Hematopoietic multipotent progenitor cell treated with erythropoietin and hydrocortisone succinate and interleukin-3 and kit ligand, for 17 days (in vitro differentiated cells): Measurements from ENCODE around the gene TAS2R20.
"Not testable (repeated sequence)": the region's sequence is repeated elsewhere in the genome, so short reads cannot be mapped to it uniquely, and the experiment has no call there.

Source experiments
- DNase-seq: peaks from one replicate; pipeline ENCODE4 v3.0.0-alpha.2; 2015; ENCODE audit warnings: low spot score

The TAS2R20 gene

GRCh38 chr12:10998204-10998603, at the start of gene TAS2R20:
TSS of gene TAS2R20 (minus strand) at chr12:10998304. CDS start at chr12:10997875, 429 bp downstream.
- no peak for DNase-seq

- DNase-seq, result not testable (repeated sequence)
Observed at GRCh38 chr12:11041366-11041765, 43.3 kb upstream of the TAS2R20 start.

- no peak for DNase-seq
Observed at GRCh38 chr12:11040162-11040561, 42.1 kb upstream of the TAS2R20 start.

- no peak for DNase-seq
Observed at GRCh38 chr12:11039171-11039570, 41.1 kb upstream of the TAS2R20 start.

- not testable (repeated sequence) for DNase-seq
Observed at GRCh38 chr12:11033959-11034358, 35.9 kb upstream of the TAS2R20 start.

GRCh38 chr12:11031307-11031706, 33.2 kb upstream of the TAS2R20 start, which contains the start of gene TAS2R31:
TSS of gene TAS2R31 (minus strand) at chr12:11031407. CDS start at chr12:11031335, 72 bp downstream.
- no peak for DNase-seq

GRCh38 chr12:11026118-11026517, 28.0 kb upstream of the TAS2R20 start:
- DNase-seq, result no peak

GRCh38 chr12:11023387-11023786, 25.3 kb upstream of the TAS2R20 start:
- DNase-seq, result no peak

- DNase-seq, result no peak
Observed at GRCh38 chr12:11022520-11022919, 24.4 kb upstream of the TAS2R20 start, which contains the start of gene TAS2R19. TSS of gene TAS2R19 (minus strand) at chr12:11022620. CDS start at chr12:11022571, 49 bp downstream.

GRCh38 chr12:11016937-11017336, 18.8 kb upstream of the TAS2R20 start:
- DNase-seq, result no peak

GRCh38 chr12:11015775-11016430, 17.8 kb upstream of the TAS2R20 start:
- DNase-seq, result no peak

- DNase-seq, result no peak
Observed at GRCh38 chr12:11014234-11014633, 16.1 kb upstream of the TAS2R20 start.

GRCh38 chr12:11007608-11008007, 9.5 kb upstream of the TAS2R20 start:
- no peak for DNase-seq

- DNase-seq, result no peak
Observed at GRCh38 chr12:10994307-10994706, 3.8 kb downstream of the TAS2R20 start.

- DNase-seq, result no peak
Observed at GRCh38 chr12:10989107-10989506, 9.0 kb downstream of the TAS2R20 start.

GRCh38 chr12:10986812-10987211, 11.3 kb downstream of the TAS2R20 start, which contains the start of gene TAS2R50:
TSS of gene TAS2R50 (minus strand) at chr12:10986912. CDS start at chr12:10986860, 52 bp downstream.
- DNase-seq, result no peak

- DNase-seq, result no peak
Observed at GRCh38 chr12:10982244-10982643, 15.9 kb downstream of the TAS2R20 start.

GRCh38 chr12:10974965-10975364, 23.1 kb downstream of the TAS2R20 start:
- DNase-seq, result no peak

GRCh38 chr12:10968765-10969456, 29.2 kb downstream of the TAS2R20 start:
- no peak for DNase-seq

GRCh38 chr12:10967409-10967808, 30.7 kb downstream of the TAS2R20 start:
- no peak for DNase-seq

- no peak for DNase-seq
Observed at GRCh38 chr12:10966314-10966713, 31.8 kb downstream of the TAS2R20 start.

GRCh38 chr12:10965476-10965875, 32.6 kb downstream of the TAS2R20 start:
- DNase-seq, result no peak

- no peak for DNase-seq
Observed at GRCh38 chr12:10960211-10960610, 37.9 kb downstream of the TAS2R20 start.
